ENCODE measurements around the gene RPS27A. TPM values are rescaled to one million over a fixed set of nuclear protein-coding genes. Genes with fewer than 3 reads are reported as not detected.
"Not testable (repeated sequence)": the region's sequence is repeated elsewhere in the genome, so short reads cannot be mapped to it uniquely, and the experiment has no call there.

The RPS27A gene
- total and polyA plus RNA-seq, 2 experiments from 2014 or later, result 1,606 to 1,672 TPM

DNA sequence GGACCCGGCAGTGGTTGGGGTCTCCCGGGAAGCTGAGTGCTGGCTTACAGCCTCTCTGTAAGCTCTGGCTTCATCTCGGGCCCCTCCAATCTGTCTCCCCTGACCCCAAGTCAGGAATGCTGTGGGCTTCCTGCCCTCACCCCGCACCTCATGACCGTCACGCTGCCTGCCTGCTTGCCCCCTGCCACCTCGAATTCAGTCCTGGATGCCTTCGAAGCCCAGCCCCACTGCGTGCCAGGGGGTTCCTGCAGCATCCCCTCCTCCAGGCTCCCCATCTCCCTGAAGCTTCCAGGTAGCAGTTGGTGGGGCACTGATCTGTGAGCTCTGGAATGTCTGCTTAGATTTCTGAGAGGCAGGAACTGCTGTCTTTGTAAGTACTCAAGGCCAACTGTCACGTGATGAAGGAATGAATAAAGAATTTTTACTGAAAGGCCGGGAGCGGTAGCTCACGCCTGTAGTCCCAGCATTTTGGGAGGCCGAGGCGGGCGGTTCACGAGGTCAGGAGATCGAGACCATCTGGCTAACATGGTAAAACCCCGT lies 6.9 kb upstream of the RPS27A start (continued):
- TF ChIP-seq, protein P1, sequence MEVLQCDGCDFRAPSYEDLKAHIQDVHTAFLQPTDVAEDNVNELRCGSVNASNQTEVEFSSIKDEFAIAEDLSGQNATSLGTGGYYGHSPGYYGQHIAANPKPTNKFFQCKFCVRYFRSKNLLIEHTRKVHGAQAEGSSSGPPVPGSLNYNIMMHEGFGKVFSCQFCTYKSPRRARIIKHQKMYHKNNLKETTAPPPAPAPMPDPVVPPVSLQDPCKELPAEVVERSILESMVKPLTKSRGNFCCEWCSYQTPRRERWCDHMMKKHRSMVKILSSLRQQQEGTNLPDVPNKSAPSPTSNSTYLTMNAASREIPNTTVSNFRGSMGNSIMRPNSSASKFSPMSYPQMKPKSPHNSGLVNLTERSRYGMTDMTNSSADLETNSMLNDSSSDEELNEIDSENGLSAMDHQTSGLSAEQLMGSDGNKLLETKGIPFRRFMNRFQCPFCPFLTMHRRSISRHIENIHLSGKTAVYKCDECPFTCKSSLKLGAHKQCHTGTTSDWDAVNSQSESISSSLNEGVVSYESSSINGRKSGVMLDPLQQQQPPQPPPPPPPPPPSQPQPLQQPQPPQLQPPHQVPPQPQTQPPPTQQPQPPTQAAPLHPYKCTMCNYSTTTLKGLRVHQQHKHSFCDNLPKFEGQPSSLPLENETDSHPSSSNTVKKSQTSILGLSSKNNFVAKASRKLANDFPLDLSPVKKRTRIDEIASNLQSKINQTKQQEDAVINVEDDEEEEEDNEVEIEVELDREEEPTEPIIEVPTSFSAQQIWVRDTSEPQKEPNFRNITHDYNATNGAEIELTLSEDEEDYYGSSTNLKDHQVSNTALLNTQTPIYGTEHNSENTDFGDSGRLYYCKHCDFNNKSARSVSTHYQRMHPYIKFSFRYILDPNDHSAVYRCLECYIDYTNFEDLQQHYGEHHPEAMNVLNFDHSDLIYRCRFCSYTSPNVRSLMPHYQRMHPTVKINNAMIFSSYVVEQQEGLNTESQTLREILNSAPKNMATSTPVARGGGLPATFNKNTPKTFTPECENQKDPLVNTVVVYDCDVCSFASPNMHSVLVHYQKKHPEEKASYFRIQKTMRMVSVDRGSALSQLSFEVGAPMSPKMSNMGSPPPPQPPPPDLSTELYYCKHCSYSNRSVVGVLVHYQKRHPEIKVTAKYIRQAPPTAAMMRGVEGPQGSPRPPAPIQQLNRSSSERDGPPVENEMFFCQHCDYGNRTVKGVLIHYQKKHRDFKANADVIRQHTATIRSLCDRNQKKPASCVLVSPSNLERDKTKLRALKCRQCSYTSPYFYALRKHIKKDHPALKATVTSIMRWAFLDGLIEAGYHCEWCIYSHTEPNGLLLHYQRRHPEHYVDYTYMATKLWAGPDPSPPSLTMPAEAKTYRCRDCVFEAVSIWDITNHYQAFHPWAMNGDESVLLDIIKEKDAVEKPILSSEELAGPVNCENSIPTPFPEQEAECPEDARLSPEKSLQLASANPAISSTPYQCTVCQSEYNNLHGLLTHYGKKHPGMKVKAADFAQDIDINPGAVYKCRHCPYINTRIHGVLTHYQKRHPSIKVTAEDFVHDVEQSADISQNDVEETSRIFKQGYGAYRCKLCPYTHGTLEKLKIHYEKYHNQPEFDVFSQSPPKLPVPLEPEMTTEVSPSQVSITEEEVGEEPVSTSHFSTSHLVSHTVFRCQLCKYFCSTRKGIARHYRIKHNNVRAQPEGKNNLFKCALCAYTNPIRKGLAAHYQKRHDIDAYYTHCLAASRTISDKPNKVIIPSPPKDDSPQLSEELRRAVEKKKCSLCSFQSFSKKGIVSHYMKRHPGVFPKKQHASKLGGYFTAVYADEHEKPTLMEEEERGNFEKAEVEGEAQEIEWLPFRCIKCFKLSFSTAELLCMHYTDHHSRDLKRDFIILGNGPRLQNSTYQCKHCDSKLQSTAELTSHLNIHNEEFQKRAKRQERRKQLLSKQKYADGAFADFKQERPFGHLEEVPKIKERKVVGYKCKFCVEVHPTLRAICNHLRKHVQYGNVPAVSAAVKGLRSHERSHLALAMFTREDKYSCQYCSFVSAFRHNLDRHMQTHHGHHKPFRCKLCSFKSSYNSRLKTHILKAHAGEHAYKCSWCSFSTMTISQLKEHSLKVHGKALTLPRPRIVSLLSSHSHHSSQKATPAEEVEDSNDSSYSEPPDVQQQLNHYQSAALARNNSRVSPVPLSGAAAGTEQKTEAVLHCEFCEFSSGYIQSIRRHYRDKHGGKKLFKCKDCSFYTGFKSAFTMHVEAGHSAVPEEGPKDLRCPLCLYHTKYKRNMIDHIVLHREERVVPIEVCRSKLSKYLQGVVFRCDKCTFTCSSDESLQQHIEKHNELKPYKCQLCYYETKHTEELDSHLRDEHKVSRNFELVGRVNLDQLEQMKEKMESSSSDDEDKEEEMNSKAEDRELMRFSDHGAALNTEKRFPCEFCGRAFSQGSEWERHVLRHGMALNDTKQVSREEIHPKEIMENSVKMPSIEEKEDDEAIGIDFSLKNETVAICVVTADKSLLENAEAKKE (CRISPR knock-in tag; IDR thresholded peaks at IDR 0.05), result no peak

DNA sequence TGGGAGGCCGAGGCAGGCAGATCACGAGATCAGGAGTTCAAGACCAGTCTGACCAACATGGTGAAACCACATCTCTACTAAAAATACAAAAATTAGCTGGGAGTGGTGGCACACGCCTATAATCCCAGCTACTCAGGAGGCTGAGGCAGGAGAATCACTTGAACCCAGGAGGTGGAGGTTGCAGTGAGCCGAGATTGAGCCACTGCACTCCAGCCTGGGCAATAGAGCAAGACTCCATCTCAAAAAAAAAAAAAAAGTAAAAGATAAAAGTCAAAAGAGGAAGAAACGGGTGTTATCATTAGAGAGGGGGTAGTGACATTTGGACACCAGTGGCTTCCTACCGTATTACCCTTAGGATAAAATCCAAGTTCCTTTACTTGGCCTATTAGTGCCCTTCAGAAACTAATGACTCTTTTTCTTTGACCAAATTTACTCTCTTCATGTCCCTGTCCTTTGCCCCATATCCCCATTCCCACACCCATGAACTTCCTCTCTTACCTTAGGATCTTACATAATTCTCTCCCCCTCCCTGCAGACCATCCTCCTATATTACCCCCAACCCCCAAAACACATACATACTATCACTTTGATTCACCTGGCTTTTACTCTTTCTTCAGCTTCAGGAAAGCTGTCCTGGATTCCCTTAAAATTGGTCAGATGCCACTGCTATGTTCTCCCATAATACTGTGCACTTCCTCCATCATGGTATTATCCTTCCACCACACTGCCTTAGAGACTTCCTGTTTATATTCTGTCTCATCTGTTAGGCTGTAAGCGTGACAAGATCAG lies 4.9 kb upstream of the RPS27A start:
- DNase-seq (ENCODE audit: low spot score); H3K27ac ChIP-seq (ENCODE audit: low read depth); H3K36me3 ChIP-seq (ENCODE audit: insufficient read depth); H3K27me3 ChIP-seq (ENCODE audit: insufficient read depth); H2AFZ ChIP-seq; H3K9me3 Mint-ChIP-seq; H3K4me3 Mint-ChIP-seq; H3K27ac Mint-ChIP-seq; H3F3A ChIP-seq (replicated peaks; ENCODE audit: low read depth); H3K4me2 ChIP-seq; H4K20me1 ChIP-seq (replicated peaks; ENCODE audit: insufficient read depth); H3K4me3 ChIP-seq; H3K9me2 ChIP-seq (ENCODE audit: insufficient read depth); H3K4me1 ChIP-seq (ENCODE audit: insufficient read depth); H3K36me3 Mint-ChIP-seq (ENCODE audit: low read depth); ATAC-seq: not testable (repeated sequence)
- H3K79me2 ChIP-seq (replicated peaks; ENCODE audit: insufficient read depth), result peaks cover 31% of the 10 kb centered on the region
- Mint-ChIP-seq H3K4me1 (peaks cover 14% of the 10 kb centered on the region), H3K27me3 (ENCODE audit: insufficient read depth, low read depth, poor library complexity) (peaks cover 25% of the 10 kb centered on the region)

DNA sequence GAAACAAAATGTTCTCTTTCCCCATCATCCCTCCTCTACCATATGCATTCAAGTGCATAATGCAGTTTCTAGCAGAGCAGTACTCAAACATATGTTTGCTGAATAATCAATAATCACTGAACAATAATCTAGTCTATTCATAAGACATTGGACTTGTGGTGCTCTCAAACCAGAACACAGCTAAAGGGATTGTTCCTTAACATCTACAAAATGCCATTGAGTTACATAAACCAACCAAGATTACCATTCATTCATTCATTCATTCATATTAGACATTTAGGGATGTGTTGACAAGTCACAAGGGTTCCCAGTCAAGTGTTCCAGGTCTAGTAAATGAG lies 4.3 kb upstream of the RPS27A start:
- peaks cover 2% of the 10 kb centered on the region; the same call in 1 of the 2 replicates for H3K36me3 ChIP-seq (ENCODE audit: insufficient read depth)
- no peaks in the 10 kb centered on the region for H4K20me1 ChIP-seq (replicated peaks; ENCODE audit: insufficient read depth)
- peaks cover 13% of the 10 kb centered on the region for H3F3A ChIP-seq (replicated peaks; ENCODE audit: low read depth)
- peaks cover 13% of the 10 kb centered on the region for H3K36me3 Mint-ChIP-seq (ENCODE audit: low read depth)
- H3K27ac ChIP-seq (ENCODE audit: low read depth), result no peak overlapping the region
- ATAC-seq, result no peak
- H3K4me1 ChIP-seq (ENCODE audit: insufficient read depth), result 0 out of 2 replicates have a peak, but pooled peaks cover 4% of the 10 kb centered on the region
- H3K4me3 Mint-ChIP-seq, result no peak overlapping the region
- no peak overlapping the region for H2AFZ ChIP-seq
- 0 out of 2 replicates have a peak, but pooled peaks cover 6% of the 10 kb centered on the region for H3K9me2 ChIP-seq (ENCODE audit: insufficient read depth)
- H3K27me3 Mint-ChIP-seq (ENCODE audit: insufficient read depth, low read depth, poor library complexity), result peaks cover 30% of the 10 kb centered on the region
- no peak overlapping the region for H3K4me3 ChIP-seq
- H3K27ac Mint-ChIP-seq, result no peak overlapping the region
- no peaks in the 10 kb centered on the region for H3K27me3 ChIP-seq (ENCODE audit: insufficient read depth)
- no peak for DNase-seq (ENCODE audit: low spot score)
- no peaks in the 10 kb centered on the region; the same call in 2 of the 3 replicates for H3K9me3 Mint-ChIP-seq
- H3K79me2 ChIP-seq (replicated peaks; ENCODE audit: insufficient read depth), result peaks cover 37% of the 10 kb centered on the region
- H3K4me2 ChIP-seq, result no peak overlapping the region
- H3K4me1 Mint-ChIP-seq, result peaks cover 16% of the 10 kb centered on the region
- TF ChIP-seq JUNB (IDR thresholded peaks at IDR 0.05; ENCODE audit: unreplicated experiment), result no peak
- no peak for TF ChIP-seq ZNF114 (CRISPR knock-in tag; IDR thresholded peaks at IDR 0.05)
- TF ChIP-seq, protein P1 (CRISPR knock-in tag; IDR thresholded peaks at IDR 0.05), result no peak
